ENCODE measurements around the gene ANK2. TPM values are rescaled to one million over a fixed set of nuclear protein-coding genes. Genes with fewer than 3 reads are reported as not detected.

The ANK2 gene
- total RNA-seq, 6 experiments from 2014 or later = 1.4 to 9.0 (median 2.3) TPM

GRCh38 chr4:113317523-113317922, 268.1 kb downstream of the ANK2 start:
- Mint-ChIP-seq H3K9me3 (no peaks in the 10 kb centered on the region), H3K27ac (no peak overlapping the region), H3K36me3 (ENCODE audit: low read depth) (no peaks in the 10 kb centered on the region), H3K4me1 (ENCODE audit: low read depth) (no peaks in the 10 kb centered on the region), H3K27me3 (ENCODE audit: insufficient read depth) (no peaks in the 10 kb centered on the region), H3K4me3 (no peak overlapping the region)
- DNase-seq = no peak
- TF ChIP-seq CTCF (IDR thresholded peaks at IDR 0.05) = no peak

- no peak for TF ChIP-seq CTCF (IDR thresholded peaks at IDR 0.05)
- Mint-ChIP-seq H3K4me1 (ENCODE audit: low read depth) (no peaks in the 10 kb centered on the region), H3K36me3 (ENCODE audit: low read depth) (no peaks in the 10 kb centered on the region), H3K4me3 (no peak overlapping the region), H3K27ac (no peak overlapping the region), H3K9me3 (no peaks in the 10 kb centered on the region), H3K27me3 (ENCODE audit: insufficient read depth) (no peaks in the 10 kb centered on the region; the same call in 1 of the 2 replicates)
- DNase-seq = no peak
These were observed 273.3 kb downstream of the ANK2 start for GRCh38 chr4:113322736-113323135.

- H3K27ac Mint-ChIP-seq = no peak overlapping the region
- H3K27me3 Mint-ChIP-seq (ENCODE audit: insufficient read depth) = no peaks in the 10 kb centered on the region; the same call in 1 of the 2 replicates
- no peaks in the 10 kb centered on the region for H3K9me3 Mint-ChIP-seq
- DNase-seq = no peak
- no peaks in the 10 kb centered on the region for H3K4me1 Mint-ChIP-seq (ENCODE audit: low read depth)
- TF ChIP-seq CTCF (IDR thresholded peaks at IDR 0.05) = no peak
- no peak overlapping the region for H3K4me3 Mint-ChIP-seq
- no peaks in the 10 kb centered on the region for H3K36me3 Mint-ChIP-seq (ENCODE audit: low read depth)
These were observed 276.6 kb downstream of the ANK2 start for GRCh38 chr4:113325876-113326615.

- TF ChIP-seq CTCF (IDR thresholded peaks at IDR 0.05) = no peak
- H3K36me3 Mint-ChIP-seq (ENCODE audit: low read depth) = no peaks in the 10 kb centered on the region
- no peak overlapping the region for H3K4me3 Mint-ChIP-seq
- no peaks in the 10 kb centered on the region; the same call in 1 of the 2 replicates for H3K27me3 Mint-ChIP-seq (ENCODE audit: insufficient read depth)
- no peak for DNase-seq
- H3K9me3 Mint-ChIP-seq = no peaks in the 10 kb centered on the region
- H3K27ac Mint-ChIP-seq = no peak overlapping the region
- H3K4me1 Mint-ChIP-seq (ENCODE audit: low read depth) = no peaks in the 10 kb centered on the region
These were observed 278.0 kb downstream of the ANK2 start for GRCh38 chr4:113327494-113327893.

- Mint-ChIP-seq H3K27me3 (ENCODE audit: insufficient read depth) (no peaks in the 10 kb centered on the region; the same call in 1 of the 2 replicates), H3K27ac (no peak overlapping the region), H3K4me3 (no peak overlapping the region), H3K4me1 (ENCODE audit: low read depth) (no peaks in the 10 kb centered on the region), H3K9me3 (no peaks in the 10 kb centered on the region), H3K36me3 (ENCODE audit: low read depth) (no peaks in the 10 kb centered on the region)
- DNase-seq = no peak
- peak; percentile 51 for TF ChIP-seq CTCF (IDR thresholded peaks at IDR 0.05)
These were observed 279.1 kb downstream of the ANK2 start for GRCh38 chr4:113328514-113328913.
